Common myeloid progenitor, CD34-positive (primary cell): ENCODE results near the gene VWA2.

Experiments
- CTCF ChIA-PET: fragments of 350-600 bp; sonication (Branson Sonifier 250); formaldehyde crosslinking; loops from one replicate; lab custom pipeline; 2021; ENCODE audit warnings: antibody characterized with exemption; lab: Charles Lee
- POLR2A ChIA-PET: fragments of 350-600 bp; sonication (Branson Sonifier 250); formaldehyde crosslinking; loops from one replicate; lab custom pipeline; 2021; ENCODE audit warnings: antibody characterized with exemption; lab: Charles Lee
- DNase-seq, 3 donors: peaks; one replicate each; pipeline versions ENCODE4 v3.0.0 to v3.0.0-alpha.2; 2013
- H3K27ac ChIP-seq, 2 experiments: 1 replicate in 1 of 2; 2 replicates in 1 of 2; pipeline ENCODE4 v1.7.0; 2013; ENCODE audit warnings: inconsistent platforms in 2 of 2, low read length in 2 of 2, mild to moderate bottlenecking in 2 of 2, low read depth in 1 of 2, moderate library complexity in 1 of 2; ENCODE audit not compliant: severe bottlenecking in 2 of 2, insufficient read depth in 1 of 2, poor library complexity in 1 of 2
- H3K27me3 ChIP-seq, 5 experiments: replicated peaks in 2 of 5; 1 replicate in 3 of 5; 2 replicates in 2 of 5; pipeline versions ENCODE4 v1.6.1 to v1.7.0; 2013; ENCODE audit warnings: low read length in 4 of 5, mild to moderate bottlenecking in 2 of 5, moderate library complexity in 2 of 5, inconsistent platforms in 1 of 5; ENCODE audit not compliant: insufficient read depth in 5 of 5, control insufficient read depth in 4 of 5
- H3K36me3 ChIP-seq, 4 experiments: 1 replicate in 2 of 4; 2 replicates in 2 of 4; pipeline versions ENCODE4 v1.6.1 to v1.7.0; 2013; ENCODE audit warnings: low read length in 3 of 4, control low read depth in 1 of 4, mild to moderate bottlenecking in 1 of 4; ENCODE audit not compliant: control insufficient read depth in 4 of 4, insufficient read depth in 4 of 4
- H3K4me1 ChIP-seq, 4 experiments: 1 replicate in 3 of 4; 2 replicates in 1 of 4; pipeline versions ENCODE4 v1.6.1 to v1.7.1; 2013; ENCODE audit warnings: low read length in 3 of 4, mild to moderate bottlenecking in 3 of 4, control low read depth in 1 of 4, inconsistent platforms in 1 of 4, moderate library complexity in 1 of 4; ENCODE audit not compliant: control insufficient read depth in 4 of 4, insufficient read depth in 4 of 4; ENCODE audit errors: control extremely low read depth in 1 of 4
- H3K4me3 ChIP-seq, 7 experiments: 1 replicate in 4 of 7; 2 replicates in 3 of 7; pipeline versions ENCODE4 v1.5.1 to v1.7.0; 2013; ENCODE audit warnings: mild to moderate bottlenecking in 7 of 7, low read length in 6 of 7, moderate library complexity in 6 of 7, inconsistent platforms in 2 of 7, low read depth in 2 of 7, control low read depth in 1 of 7; ENCODE audit not compliant: insufficient read depth in 4 of 7, control insufficient read depth in 1 of 7; ENCODE audit errors: extremely low read depth in 1 of 7
- H3K9me3 ChIP-seq, 5 experiments: 1 replicate in 4 of 5; 2 replicates in 1 of 5; pipeline versions ENCODE4 v1.6.1 to v1.7.1; 2013; ENCODE audit warnings: low read length in 4 of 5, mild to moderate bottlenecking in 2 of 5, inconsistent platforms in 1 of 5, low read depth in 1 of 5, moderate library complexity in 1 of 5; ENCODE audit not compliant: control insufficient read depth in 4 of 5, insufficient read depth in 2 of 5; ENCODE audit errors: control extremely low read depth in 1 of 5
- WGBS: methylation state at CpG from one replicate; pipeline ENCODE4 v1.1.5; 2013; ENCODE audit not compliant: insufficient coverage; 5-methylcytosine and 5-hydroxymethylcytosine counted together

Gene VWA2

DNA sequence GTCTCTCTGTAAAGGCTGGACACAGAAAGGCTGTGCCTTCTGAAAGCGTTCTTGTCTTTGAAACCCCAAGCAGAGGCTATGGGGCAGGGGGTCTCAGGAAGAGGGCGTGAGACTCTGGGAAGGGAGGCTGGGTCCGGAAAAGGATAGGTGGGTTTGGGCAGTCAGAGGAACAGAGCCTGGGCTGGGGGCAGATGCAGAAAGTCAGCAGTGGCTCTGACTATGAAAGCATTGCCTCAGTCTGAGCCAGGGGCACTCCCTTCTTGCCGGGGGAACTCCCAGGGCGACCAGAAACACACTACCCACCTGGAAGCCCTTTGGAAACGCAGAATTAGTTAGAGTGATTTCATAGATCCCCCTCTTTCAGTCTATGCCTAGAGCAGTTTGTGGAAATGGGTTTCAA lies 72.0 kb downstream of the VWA2 start:
- no peak overlapping the region for H3K4me3 ChIP-seq
- no peaks in the 10 kb centered on the region for H3K36me3 ChIP-seq
- no peak overlapping the region for H3K27ac ChIP-seq
- ChIA-PET POLR2A (no interaction called here), CTCF (interaction anchor here (2.3 kb wide), 1 partner anchor 17 kb away, joined by 4 read pairs; no protein-coding TSS in a partner anchor)
- H3K9me3 ChIP-seq, result peaks cover 0 to 3% (median 0%) of the 10 kb centered on the region in 5 experiments
- H3K27me3 ChIP-seq, result peaks cover 0 to 3% (median 0%) of the 10 kb centered on the region in 5 experiments
- DNase-seq, result no peak
- H3K4me1 ChIP-seq, result no peaks in the 10 kb centered on the region
- 80% methylated on average over 5 of the region's 6 CpGs for WGBS

DNA sequence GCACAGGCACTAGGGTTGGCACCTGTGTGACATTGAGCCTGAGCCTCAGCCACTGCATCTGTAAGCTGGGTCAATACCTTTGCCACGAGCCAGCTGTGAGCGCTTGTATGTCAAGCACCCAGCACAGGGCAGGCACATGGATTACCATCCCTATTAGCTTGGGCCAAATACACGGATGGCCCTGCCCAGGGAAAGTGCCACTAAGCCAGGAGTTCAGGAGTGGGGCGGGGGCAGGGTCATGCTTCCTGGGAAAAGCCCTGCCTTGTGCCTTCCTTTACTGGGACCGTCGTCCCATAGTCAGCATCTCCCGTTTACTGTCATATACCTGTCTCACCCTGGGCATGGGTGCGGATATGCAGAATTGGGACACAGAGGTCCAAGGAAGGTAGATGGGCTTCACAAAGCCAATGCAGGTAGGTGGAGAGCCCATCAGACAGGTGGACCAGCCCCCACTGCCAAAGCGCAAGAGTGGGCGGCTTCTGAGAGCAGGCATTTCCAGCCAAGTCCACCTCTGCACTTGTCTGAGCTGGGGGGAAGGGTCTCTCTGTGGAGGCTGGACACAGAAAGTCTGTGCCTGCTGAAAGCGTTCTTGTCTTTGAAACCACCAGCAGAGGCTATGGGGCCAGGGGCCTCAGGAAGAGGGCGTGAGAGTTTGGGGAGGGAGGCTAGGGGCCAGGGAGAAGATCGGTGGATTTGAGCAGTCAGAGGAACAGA lies 72.6 kb downstream of the VWA2 start:
- CTCF ChIA-PET, result interaction anchor here (2.2 to 2.3 kb wide), 2 partner anchors 8 to 17 kb away, joined by 4 to 9 read pairs; no protein-coding TSS in a partner anchor
- POLR2A ChIA-PET, result no interaction called here
- WGBS, result 80% methylated on average over 12 of the region's 13 CpGs
- Histone ChIP-seq H3K4me3 (no peak overlapping the region), H3K27me3 (peaks cover 0 to 3% (median 0%) of the 10 kb centered on the region in 5 experiments), H3K4me1 (no peaks in the 10 kb centered on the region), H3K27ac (no peak overlapping the region), H3K36me3 (no peaks in the 10 kb centered on the region), H3K9me3 (peaks cover 0 to 3% (median 0%) of the 10 kb centered on the region in 5 experiments)
- no peak for DNase-seq

DNA sequence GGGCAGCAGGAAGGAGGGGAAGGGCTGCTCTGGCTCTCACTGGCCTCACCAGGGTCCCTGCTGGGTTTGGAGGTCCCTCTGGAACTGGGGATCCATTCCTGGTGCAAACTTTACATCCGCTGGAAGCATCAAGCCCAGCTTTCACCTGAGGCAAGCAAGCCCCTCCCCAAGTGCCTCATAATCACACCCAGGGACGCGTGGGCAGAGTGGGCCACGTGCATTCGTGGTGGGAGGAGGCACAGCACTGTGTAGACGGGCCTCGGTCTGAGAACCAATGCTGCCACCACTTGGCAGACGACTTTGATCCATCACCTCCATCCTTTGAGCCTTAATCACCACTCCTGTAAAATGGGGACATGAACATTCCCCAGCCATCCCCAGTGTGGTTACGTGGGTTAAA lies 74.1 kb downstream of the VWA2 start:
- CTCF ChIA-PET, result interaction anchor here (2.2 to 2.3 kb wide), 2 partner anchors 9 to 15 kb away, joined by 4 to 9 read pairs; no protein-coding TSS in a partner anchor
- H3K36me3 ChIP-seq, result no peaks in the 10 kb centered on the region

DNA sequence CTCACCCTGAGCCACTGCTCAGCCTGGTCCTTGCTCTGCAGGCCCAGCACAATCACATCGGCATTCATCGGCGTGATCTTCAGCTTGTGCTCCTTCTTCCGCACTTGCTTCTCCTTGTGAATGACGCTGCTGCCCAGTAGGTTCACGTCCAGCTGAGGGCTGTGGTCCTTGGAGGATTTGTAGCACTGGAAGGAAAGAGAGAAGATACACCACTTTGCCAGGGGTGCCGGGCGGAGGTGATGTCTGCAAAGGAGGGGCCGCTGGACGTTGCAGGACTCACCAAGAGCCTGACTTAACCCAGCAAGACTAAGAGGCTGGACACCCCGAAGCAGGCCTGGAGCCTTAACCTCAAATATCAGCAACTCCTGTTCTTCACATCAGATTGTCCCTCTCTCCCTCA lies 74.8 kb downstream of the VWA2 start:
- CTCF ChIA-PET, result interaction anchor here (2.2 kb wide), 1 partner anchor 10 kb away, joined by 9 read pairs; no protein-coding TSS in a partner anchor
- POLR2A ChIA-PET, result no interaction called here
- DNase-seq, result no peak

More for the DNA sequence above, 74.1 kb downstream of the VWA2 start:
- 100% methylated on average over 8 of the region's 9 CpGs for WGBS
- DNase-seq, result no peak
- H3K9me3 ChIP-seq, result peaks cover 0 to 3% (median 0%) of the 10 kb centered on the region in 5 experiments
- H3K4me3 ChIP-seq, result no peak overlapping the region
- H3K27ac ChIP-seq, result no peak overlapping the region
- POLR2A ChIA-PET, result no interaction called here
- H3K27me3 ChIP-seq, result no peaks in the 10 kb centered on the region
- H3K4me1 ChIP-seq, result no peaks in the 10 kb centered on the region

DNA sequence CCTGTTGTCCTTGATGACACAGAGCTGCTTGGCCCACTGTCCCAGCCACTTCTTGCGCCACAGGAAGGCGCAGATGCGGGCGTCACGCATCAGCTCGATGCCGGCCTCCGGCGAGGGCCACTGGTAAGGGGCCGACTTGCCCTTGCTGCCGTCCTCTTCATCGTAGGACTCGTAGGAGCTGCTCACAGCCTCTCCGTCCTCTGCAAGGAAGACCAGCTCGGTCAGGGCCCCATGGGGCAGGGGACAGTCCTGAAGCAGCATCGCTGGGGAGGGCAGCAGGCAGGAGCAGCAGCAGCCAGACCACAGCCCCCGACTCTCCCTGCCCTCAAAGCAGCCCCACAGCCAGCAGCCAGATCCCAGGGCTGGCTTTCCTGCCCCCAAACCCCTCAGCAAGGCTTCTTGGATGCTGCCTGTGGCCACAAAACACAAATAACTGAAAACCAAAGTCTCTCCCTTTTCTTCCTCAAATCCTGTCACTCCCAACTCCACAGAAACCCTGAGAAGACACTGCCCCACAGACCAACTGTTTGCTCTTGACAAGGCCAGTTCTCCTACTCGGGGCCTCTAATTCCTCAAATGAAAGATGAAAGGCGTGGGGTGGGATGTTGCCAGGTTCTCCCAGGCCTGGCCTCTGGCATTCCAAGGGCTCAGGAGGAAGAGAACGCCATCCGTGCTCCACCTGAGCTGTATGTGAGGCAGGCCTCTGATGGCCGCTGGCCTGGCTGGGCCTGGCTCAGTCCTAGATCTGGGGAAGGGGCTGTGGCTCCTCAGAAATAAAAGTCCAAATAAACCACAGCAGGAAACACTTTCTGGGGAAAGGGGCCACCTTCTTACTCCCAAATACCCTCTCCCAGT lies 76.7 kb downstream of the VWA2 start:
- no peak overlapping the region for H3K4me3 ChIP-seq
- peaks cover 0 to 3% (median 0%) of the 10 kb centered on the region in 5 experiments for H3K9me3 ChIP-seq
- H3K27me3 ChIP-seq, result no peaks in the 10 kb centered on the region
- POLR2A ChIA-PET, result interaction anchor here (1.1 kb wide), 1 partner anchor 8 kb away, joined by 3 read pairs; no protein-coding TSS in a partner anchor
- CTCF ChIA-PET, result no interaction called here
- no peak for DNase-seq
- H3K36me3 ChIP-seq, result no peaks in the 10 kb centered on the region
- WGBS, result 98% methylated on average over 19 of the region's 22 CpGs
- no peak overlapping the region for H3K27ac ChIP-seq
- H3K4me1 ChIP-seq, result no peaks in the 10 kb centered on the region

More for the DNA sequence above, 74.8 kb downstream of the VWA2 start:
- no peaks in the 10 kb centered on the region for H3K27me3 ChIP-seq
- H3K9me3 ChIP-seq, result peaks cover 0 to 3% (median 0%) of the 10 kb centered on the region in 5 experiments
- H3K4me3 ChIP-seq, result no peak overlapping the region
- no peak overlapping the region for H3K27ac ChIP-seq
- WGBS, result 82% methylated on average over 8 of the region's 11 CpGs
- no peaks in the 10 kb centered on the region for H3K4me1 ChIP-seq
- H3K36me3 ChIP-seq, result no peaks in the 10 kb centered on the region

DNA sequence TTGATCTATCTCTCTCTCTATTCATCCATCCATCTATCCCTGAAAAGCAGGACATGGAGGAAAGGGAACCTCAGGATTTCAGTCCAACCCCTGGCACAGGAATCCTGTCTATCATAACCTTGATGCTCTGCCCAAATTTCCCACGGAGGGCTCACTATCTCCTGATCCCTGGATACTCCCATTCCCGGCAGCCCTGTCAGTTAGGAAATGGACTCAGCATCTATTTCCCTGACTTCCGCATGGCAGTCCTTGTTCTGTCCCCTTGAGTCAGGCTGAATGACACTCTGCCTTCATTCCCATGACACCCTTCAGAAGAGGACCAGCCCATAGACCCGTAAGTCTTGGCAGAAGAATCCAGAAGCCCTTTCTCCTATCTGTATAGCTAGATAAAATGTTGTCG lies 77.7 kb downstream of the VWA2 start:
- peaks cover 0 to 3% (median 0%) of the 10 kb centered on the region in 5 experiments for H3K9me3 ChIP-seq
- WGBS, result 96% methylated on average over 5 of the region's 5 CpGs
- no peaks in the 10 kb centered on the region for H3K36me3 ChIP-seq
- no peaks in the 10 kb centered on the region for H3K4me1 ChIP-seq
- H3K27ac ChIP-seq, result no peak overlapping the region
- no peak for DNase-seq
- ChIA-PET POLR2A (interaction anchor here (1.1 kb wide), 1 partner anchor 9 kb away, joined by 3 read pairs; no protein-coding TSS in a partner anchor), CTCF (no interaction called here)
- no peak overlapping the region for H3K4me3 ChIP-seq
- no peaks in the 10 kb centered on the region for H3K27me3 ChIP-seq
